H1 (cell line): Measurements from ENCODE around the gene ADRM1. TPM values are rescaled to one million over a fixed set of nuclear protein-coding genes. Genes with fewer than 3 reads are reported as not detected.

Experiments
- BRCA1 ChIP-seq: IDR thresholded peaks from 2 replicates; pipeline ENCODE4 v1.6.1; 2012; ENCODE audit warnings: low read depth, low read length, improper control_type of control experiment
- CBX8 ChIP-seq: fragments of 300-800, 300-1000 bp; sonication (generic); IDR thresholded peaks from 2 replicates; pipeline ENCODE4 v1.7.1; 2016; ENCODE audit warnings: low read depth, low read length, borderline replicate concordance
- CREB1 ChIP-seq: IDR thresholded peaks from 2 replicates; pipeline ENCODE4 v1.6.1; 2012; ENCODE audit warnings: inconsistent platforms
- EP300 ChIP-seq, 2 experiments: IDR thresholded peaks; 1 replicate in 1 of 2; 2 replicates in 1 of 2; pipeline ENCODE4 v1.6.1; 2011 to 2012; ENCODE audit warnings: low read depth in 2 of 2, low read length in 2 of 2, mild to moderate bottlenecking in 2 of 2, borderline replicate concordance in 1 of 2, inconsistent platforms in 1 of 2, moderate library complexity in 1 of 2
- HDAC6 ChIP-seq: IDR thresholded peaks from one replicate; pipeline ENCODE4 v1.7.1; 2012; ENCODE audit warnings: low read depth, mild to moderate bottlenecking, inconsistent platforms, low read length, moderate library complexity
- KDM4A ChIP-seq: IDR thresholded peaks from one replicate; pipeline ENCODE4 v1.7.1; 2012; ENCODE audit warnings: low read depth, mild to moderate bottlenecking, moderate library complexity, low read length, inconsistent platforms; ENCODE audit not compliant: severe bottlenecking
- PHF8 ChIP-seq: fragments of 200-600 bp; sonication (generic); conservative IDR thresholded peaks from 2 replicates; pipeline ENCODE4 v1.7.1; 2012; ENCODE audit warnings: low read depth, mild to moderate bottlenecking, inconsistent platforms, low read length, moderate library complexity
- polyA plus RNA-seq, 7 experiments: library from polyadenylated mRNA; depleted of rRNA in 3 of 7; stranded (reverse) in 5 of 7; unstranded in 2 of 7; fragments of >200 nt in 5 of 7; fragments of 200-250 nt in 2 of 7; gene quantifications; 1 replicate in 5 of 7; 2 replicates in 1 of 7; 4 replicates in 1 of 7; pipeline versions ENCODE4 v1.2.1 to v1.2.3, GENCODE V29; 2011 to 2013; ENCODE audit warnings: missing spikeins in 2 of 7, mixed read lengths in 2 of 7
- total RNA-seq: library from RNA; stranded (reverse); fragmentation: NEBNext Ultra II Directional; extraction: Animal tissue kit (Norgen Biotek cat#: 25700); gene quantifications from 2 replicates; pipeline ENCODE4 v1.2.1, GENCODE V29; 2021

The ADRM1 gene
- total and polyA plus RNA-seq, 2 of the 8 experiments (the other 6 are each of a cell fraction or from before 2014, with no cell fraction given): 126 to 214 TPM

DNA sequence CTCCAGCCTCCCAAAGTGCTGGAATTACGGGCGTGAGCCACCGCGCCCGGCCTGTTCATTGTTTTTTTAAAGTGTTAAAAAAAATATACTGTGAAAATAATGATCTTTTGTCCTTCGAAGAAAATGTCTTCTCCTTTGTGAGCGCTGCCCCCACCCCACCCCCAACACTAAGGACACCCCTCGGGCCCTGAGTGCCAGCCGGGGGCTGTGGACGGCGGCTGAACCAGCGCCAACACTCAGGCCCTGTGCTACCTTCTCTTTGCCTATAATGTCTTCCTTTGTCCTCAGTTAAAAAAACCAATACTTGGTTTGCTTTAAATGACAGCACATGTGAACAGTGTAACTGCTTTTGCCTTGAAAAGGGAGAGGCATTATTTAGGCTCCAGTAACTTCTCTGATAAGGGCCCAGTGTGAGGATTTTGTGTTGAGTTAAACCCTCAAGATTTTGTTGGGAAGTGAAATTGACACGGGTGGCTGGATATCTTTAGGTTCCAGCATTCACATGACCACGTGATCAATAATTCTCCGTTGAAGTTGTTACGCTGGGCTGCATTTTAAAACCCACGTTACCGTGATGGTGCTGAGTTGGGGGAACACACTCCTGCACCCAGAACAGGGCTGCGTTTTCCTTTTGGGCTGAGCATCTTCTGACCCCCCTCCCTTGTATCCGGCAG is 9.5 kb upstream of the ADRM1 start (continued):
- TF ChIP-seq CBX8 (no peak), KDM4A (no peak), EP300 (IDR thresholded peaks at IDR 0.05; ENCODE audit: borderline replicate concordance in 1 of 2, low read depth in 2 of 2, low read length in 2 of 2) (no peak), HDAC6 (no peak), BRCA1 (no peak), PHF8 (no peak), CREB1 (no peak)
